GM23338 (cell line): Measurements from ENCODE around the gene CMTM6. TPM values are rescaled to one million over a fixed set of nuclear protein-coding genes. Genes with fewer than 3 reads are reported as not detected.
"Not testable (repeated sequence)": the region's sequence is repeated elsewhere in the genome, so short reads cannot be mapped to it uniquely, and the experiment has no call there.

Experiments
- ATAC-seq: fragments of 200-7000 bp; cut with Tn5 transposase; 3 replicates; pipeline ENCODE4 v1.9.1; 2020
- DNase-seq: peaks from one replicate; pipeline ENCODE4 v3.0.0-alpha.2; 2015; ENCODE audit warnings: low spot score
- H2AFZ ChIP-seq: fragments of 200-600 bp; sonication (generic); 2 replicates; pipeline ENCODE4 v1.8.0; 2016; ENCODE audit warnings: antibody characterized with exemption, mild to moderate bottlenecking, moderate library complexity
- H3F3A ChIP-seq: fragments of 200-600 bp; sonication (generic); replicated peaks from 2 replicates; pipeline ENCODE4 v1.8.0; 2017; ENCODE audit warnings: antibody characterized with exemption, mixed run types, low read depth
- H3K27ac ChIP-seq: fragments of 200-600 bp; sonication (generic); 2 replicates; pipeline ENCODE4 v1.6.1; 2016; ENCODE audit warnings: low read depth
- H3K27me3 ChIP-seq: fragments of 200-600 bp; sonication (generic); 2 replicates; pipeline ENCODE4 v1.8.0; 2016; ENCODE audit warnings: mild to moderate bottlenecking, mixed run types, moderate library complexity; ENCODE audit not compliant: insufficient read depth
- H3K36me3 ChIP-seq: fragments of 200-600 bp; sonication (generic); 2 replicates; pipeline ENCODE4 v1.8.0; 2016; ENCODE audit warnings: mild to moderate bottlenecking; ENCODE audit not compliant: insufficient read depth
- H3K4me1 ChIP-seq: fragments of 200-600 bp; sonication (generic); 2 replicates; pipeline ENCODE4 v1.8.0; 2016; ENCODE audit warnings: mild to moderate bottlenecking, moderate library complexity; ENCODE audit not compliant: insufficient read depth
- H3K4me2 ChIP-seq: fragments of 200-600 bp; sonication (generic); 2 replicates; pipeline ENCODE4 v1.7.1; 2017; ENCODE audit warnings: mixed run types
- H3K4me3 ChIP-seq: fragments of 200-600 bp; sonication (generic); 2 replicates; pipeline ENCODE4 v1.6.1; 2016; ENCODE audit warnings: mixed run types
- H3K79me2 ChIP-seq: fragments of 200-600 bp; sonication (generic); replicated peaks from 2 replicates; pipeline ENCODE4 v1.8.0; 2017; ENCODE audit warnings: mild to moderate bottlenecking; ENCODE audit not compliant: insufficient read depth
- H3K9me2 ChIP-seq: fragments of 200-600 bp; sonication (generic); 2 replicates; pipeline ENCODE4 v1.8.0; 2017; ENCODE audit not compliant: insufficient read depth
- H4K20me1 ChIP-seq: fragments of 200-600 bp; sonication (generic); replicated peaks from 2 replicates; pipeline ENCODE4 v1.8.0; 2017; ENCODE audit warnings: mild to moderate bottlenecking; ENCODE audit not compliant: insufficient read depth
- H3K27ac Mint-ChIP-seq: 2 replicates; pipeline ENCODE4 v1.8.0; 2020; ENCODE audit warnings: inconsistent platforms, mild to moderate bottlenecking, moderate library complexity, mixed read lengths
- H3K27me3 Mint-ChIP-seq: 3 replicates; pipeline ENCODE4 v1.8.0; 2022; ENCODE audit warnings: low read depth, mild to moderate bottlenecking, moderate library complexity, mixed read lengths, inconsistent platforms; ENCODE audit not compliant: insufficient read depth, poor library complexity
- H3K36me3 Mint-ChIP-seq: 3 replicates; pipeline ENCODE4 v1.8.0; 2021; ENCODE audit warnings: low read depth, mild to moderate bottlenecking, inconsistent platforms, moderate library complexity, mixed read lengths
- H3K4me1 Mint-ChIP-seq: 3 replicates; pipeline ENCODE4 v1.8.0; 2020; ENCODE audit warnings: mild to moderate bottlenecking, inconsistent platforms, mixed read lengths
- H3K4me3 Mint-ChIP-seq: 3 replicates; pipeline ENCODE4 v1.8.0; 2021; ENCODE audit warnings: moderate library complexity, mild to moderate bottlenecking, inconsistent platforms, mixed read lengths
- H3K9me3 Mint-ChIP-seq: 3 replicates; pipeline ENCODE4 v1.8.0; 2020; ENCODE audit warnings: moderate library complexity, mild to moderate bottlenecking, inconsistent platforms, mixed read lengths
- CREB1 ChIP-seq: fragments of 250-450 bp; sonication (Bioruptor Pico); IDR thresholded peaks from 2 replicates; pipeline ENCODE4 v1.5.0; 2020; ENCODE audit warnings: low read depth, mild to moderate bottlenecking, moderate library complexity
- CTCF ChIP-seq, 2 experiments: fragments of 200-600 bp in 1 of 2; sonication (generic) in 1 of 2; conservative IDR thresholded peaks; 2 replicates each; pipeline versions ENCODE4 v1.5.1 to v1.6.1; 2016 to 2017; ENCODE audit warnings: antibody characterized with exemption in 2 of 2, low read depth in 2 of 2, mild to moderate bottlenecking in 2 of 2, moderate library complexity in 1 of 2
- ETS1 ChIP-seq: IDR thresholded peaks from 2 replicates; pipeline ENCODE4 v1.6.1; 2016; ENCODE audit warnings: antibody characterized with exemption
- EZH2 ChIP-seq: fragments of 200-600 bp; sonication (generic); IDR thresholded peaks from one replicate; pipeline ENCODE4 v1.8.0; 2017; ENCODE audit warnings: antibody characterized with exemption, mild to moderate bottlenecking, low read depth; ENCODE audit not compliant: unreplicated experiment
- EZH2phosphoT487 ChIP-seq: fragments of 200-600 bp; sonication (generic); IDR thresholded peaks from one replicate; pipeline ENCODE4 v1.8.1; 2018; ENCODE audit warnings: antibody characterized with exemption; ENCODE audit not compliant: unreplicated experiment
- JUNB ChIP-seq: IDR thresholded peaks from one replicate; pipeline ENCODE4 v1.6.1; 2016; ENCODE audit warnings: antibody characterized with exemption; ENCODE audit not compliant: unreplicated experiment
- NANOG ChIP-seq: IDR thresholded peaks from 2 replicates; pipeline ENCODE4 v1.6.1; 2016; ENCODE audit warnings: antibody characterized with exemption, borderline replicate concordance
- POLR2AphosphoS5 ChIP-seq: IDR thresholded peaks from 2 replicates; pipeline ENCODE4 v1.6.1; 2016; ENCODE audit warnings: antibody characterized with exemption, low read depth
- REST ChIP-seq: IDR thresholded peaks from one replicate; pipeline ENCODE4 v1.6.1; 2018; ENCODE audit warnings: antibody characterized with exemption; ENCODE audit not compliant: unreplicated experiment
- STAT1 ChIP-seq: IDR thresholded peaks from one replicate; pipeline ENCODE4 v1.6.1; 2016; ENCODE audit warnings: antibody characterized with exemption; ENCODE audit not compliant: unreplicated experiment
- ZNF114 ChIP-seq: fragments of 250-450 bp; sonication (Bioruptor Pico); IDR thresholded peaks from 2 replicates; pipeline ENCODE4 v1.5.0; 2020; ENCODE audit warnings: mild to moderate bottlenecking, moderate library complexity
- ZNF331 ChIP-seq: fragments of 250-450 bp; sonication (Bioruptor Pico); IDR thresholded peaks from 2 replicates; pipeline ENCODE4 v1.5.0; 2020; ENCODE audit warnings: low read depth, mild to moderate bottlenecking, moderate library complexity
- polyA plus RNA-seq: library from polyadenylated mRNA; unstranded; fragments of >200 nt; fragmentation: Nextera tagmentation; extraction: Ambion mirVana; gene quantifications from 2 replicates; pipeline ENCODE4 v1.2.1, GENCODE V29; 2016
- total RNA-seq: library from RNA; depleted of rRNA; stranded (reverse); fragments of >200 nt; shearing (Covaris generic); gene quantifications from 2 replicates; pipeline ENCODE4 v1.2.3, GENCODE V29; 2014

CMTM6 gene
- total and polyA plus RNA-seq, 2 experiments from 2014 or later, result 42.3 to 123 TPM

- DNase-seq, H3K4me3 Mint-ChIP-seq, ATAC-seq: not testable (repeated sequence)
These were observed 63.2 kb downstream of the CMTM6 start for GRCh38 chr3:32439421-32439820.

GRCh38 chr3:32438596-32439344 is 63.9 kb downstream of the CMTM6 start:
- H3K4me1 ChIP-seq, result peaks cover 11% of the 10 kb centered on the region
- DNase-seq (no peak), ATAC-seq (no peak)
- peak overlapping the region; percentile 55; the same call in 1 of the 2 replicates for H3K27ac ChIP-seq
- Mint-ChIP-seq H3K4me3 (no peak overlapping the region), H3K27me3 (peaks cover 3% of the 10 kb centered on the region), H3K36me3 (peaks cover 13% of the 10 kb centered on the region), H3K4me1 (peaks cover 14% of the 10 kb centered on the region), H3K9me3 (no peaks in the 10 kb centered on the region), H3K27ac (0 out of 2 replicates have a peak overlapping the region, but pooled peaks have one; percentile 10)
- no peaks in the 10 kb centered on the region for H3K9me2 ChIP-seq
- no peaks in the 10 kb centered on the region for H3K27me3 ChIP-seq
- H2AFZ ChIP-seq, result no peak overlapping the region
- peaks cover 8% of the 10 kb centered on the region; the same call in 1 of the 2 replicates for H3K79me2 ChIP-seq
- no peaks in the 10 kb centered on the region for H3F3A ChIP-seq
- no peaks in the 10 kb centered on the region for H3K36me3 ChIP-seq
- H4K20me1 ChIP-seq, result peaks cover 4% of the 10 kb centered on the region; the same call in 1 of the 2 replicates
- H3K4me2 ChIP-seq, result no peak overlapping the region
- H3K4me3 ChIP-seq, result no peak overlapping the region
- TF ChIP-seq STAT1 (no peak), NANOG (no peak), CREB1 (CRISPR knock-in tag) (no peak), EZH2phosphoT487 (no peak), JUNB (no peak), CTCF (conservative IDR thresholded peaks at IDR 0.05; ENCODE audit: low read depth in 2 of 2) (no peak), POLR2AphosphoS5 (no peak), REST (no peak), ZNF331 (CRISPR knock-in tag) (no peak), ZNF114 (no peak), EZH2 (no peak), ETS1 (no peak)

More at GRCh38 chr3:32439421-32439820, 63.2 kb downstream of the CMTM6 start:
- H3K4me3 ChIP-seq, H3F3A ChIP-seq, H3K9me3 Mint-ChIP-seq, H3K27me3 ChIP-seq, H3K27ac ChIP-seq, H3K79me2 ChIP-seq, H3K27me3 Mint-ChIP-seq, H3K4me2 ChIP-seq, H2AFZ ChIP-seq, H3K27ac Mint-ChIP-seq, H3K9me2 ChIP-seq, H3K36me3 ChIP-seq, H4K20me1 ChIP-seq: not testable (repeated sequence)
- H3K4me1 Mint-ChIP-seq, result peaks cover 14% of the 10 kb centered on the region
- H3K4me1 ChIP-seq, result peaks cover 11% of the 10 kb centered on the region
- peaks cover 15% of the 10 kb centered on the region for H3K36me3 Mint-ChIP-seq
